Loucy (cell line): ENCODE data around the gene OR10A6.

ENCODE experiments used
- EZH2phosphoT487 ChIP-seq: fragments of 200-600 bp; IDR thresholded peaks from 2 replicates; pipeline ENCODE4 v1.6.1; 2018; ENCODE audit warnings: antibody characterized with exemption, mild to moderate bottlenecking, moderate library complexity, borderline replicate concordance
- TF ChIP-seq, protein P1 (sequence below): fragments of 200-600 bp; sonication (generic); conservative IDR thresholded peaks from 2 replicates; pipeline ENCODE4 v1.5.1; 2014; ENCODE audit warnings: mild to moderate bottlenecking, antibody characterized with exemption, low read length

DNA sequence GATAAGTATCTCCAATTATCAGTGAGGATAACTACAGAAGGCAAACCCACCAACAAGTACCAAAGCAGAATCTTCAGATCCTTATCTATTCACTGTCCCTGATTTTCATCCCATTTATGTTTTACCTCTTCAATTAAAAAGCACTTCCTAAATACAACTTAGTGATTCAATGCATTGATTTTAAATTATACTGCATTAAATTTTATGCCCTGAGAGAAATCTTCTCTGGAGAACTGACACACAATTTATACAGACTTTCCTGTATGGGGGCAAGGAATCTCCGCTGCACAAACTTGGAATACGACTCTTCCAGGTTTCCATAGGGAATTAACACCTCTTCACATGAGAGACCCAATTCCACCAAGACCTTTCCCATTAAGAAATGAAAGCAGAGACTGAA is 10.5 kb upstream of the OR10A6 start, which contains the start of gene OR10A3:
- TF ChIP-seq, protein P1, sequence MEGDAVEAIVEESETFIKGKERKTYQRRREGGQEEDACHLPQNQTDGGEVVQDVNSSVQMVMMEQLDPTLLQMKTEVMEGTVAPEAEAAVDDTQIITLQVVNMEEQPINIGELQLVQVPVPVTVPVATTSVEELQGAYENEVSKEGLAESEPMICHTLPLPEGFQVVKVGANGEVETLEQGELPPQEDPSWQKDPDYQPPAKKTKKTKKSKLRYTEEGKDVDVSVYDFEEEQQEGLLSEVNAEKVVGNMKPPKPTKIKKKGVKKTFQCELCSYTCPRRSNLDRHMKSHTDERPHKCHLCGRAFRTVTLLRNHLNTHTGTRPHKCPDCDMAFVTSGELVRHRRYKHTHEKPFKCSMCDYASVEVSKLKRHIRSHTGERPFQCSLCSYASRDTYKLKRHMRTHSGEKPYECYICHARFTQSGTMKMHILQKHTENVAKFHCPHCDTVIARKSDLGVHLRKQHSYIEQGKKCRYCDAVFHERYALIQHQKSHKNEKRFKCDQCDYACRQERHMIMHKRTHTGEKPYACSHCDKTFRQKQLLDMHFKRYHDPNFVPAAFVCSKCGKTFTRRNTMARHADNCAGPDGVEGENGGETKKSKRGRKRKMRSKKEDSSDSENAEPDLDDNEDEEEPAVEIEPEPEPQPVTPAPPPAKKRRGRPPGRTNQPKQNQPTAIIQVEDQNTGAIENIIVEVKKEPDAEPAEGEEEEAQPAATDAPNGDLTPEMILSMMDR = no peak
- TF ChIP-seq EZH2phosphoT487 = no peak
